ENCODE data around the gene ECI1. TPM values are rescaled to one million over a fixed set of nuclear protein-coding genes. Genes with fewer than 3 reads are reported as not detected.

The ECI1 gene
- total RNA-seq (2014; rRNA removed; shearing (Covaris generic)), result 22.6 and 41.1 TPM in 2 replicates

- DNase-seq (ENCODE audit: low read depth), result peak; percentile 96
These were observed at the start of gene ECI1 for GRCh38 chr16:2251296-2252111. Gene ECI1 (minus strand): TSS chr16:2251587. CDS start chr16:2251566, 21 bp downstream.

DNA sequence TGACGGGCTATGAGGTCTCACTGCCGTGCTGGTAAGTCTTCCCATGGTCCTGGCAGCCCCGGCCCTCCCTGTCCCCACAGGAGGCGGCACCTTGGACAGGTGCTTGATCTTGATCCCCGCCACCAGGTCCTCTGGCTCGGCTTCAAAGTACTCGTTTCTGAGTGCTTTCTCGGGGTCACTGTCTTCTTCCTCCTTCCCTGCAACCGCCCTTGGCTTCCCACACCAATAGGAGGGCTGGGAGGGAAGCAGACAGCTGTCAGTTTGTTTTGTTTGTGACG, 48.5 kb upstream of the ECI1 start:
- DNase-seq (ENCODE audit: low read depth), result no peak

- no peak for DNase-seq (ENCODE audit: low read depth)
These were observed 47.9 kb upstream of the ECI1 start for GRCh38 chr16:2299121-2299914.

DNA sequence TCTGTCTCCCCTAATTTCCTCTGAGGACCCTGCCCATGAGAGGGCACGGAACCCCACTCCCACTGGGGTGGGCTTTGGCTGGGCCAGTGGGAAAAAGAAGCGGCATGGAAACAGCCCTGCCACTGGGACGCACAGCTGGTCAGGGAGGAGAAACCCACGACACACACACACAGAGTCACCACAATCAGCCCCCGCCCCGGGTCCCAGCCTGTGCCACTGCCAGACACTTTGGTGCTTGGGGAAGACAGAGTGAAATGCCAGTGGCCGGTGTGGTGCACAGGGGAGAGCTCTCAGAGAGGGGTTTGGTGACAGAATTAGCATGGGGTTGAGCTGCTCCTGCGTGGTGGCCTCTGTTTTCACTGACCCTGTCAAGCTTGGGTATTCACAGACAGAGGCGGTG, 47.2 kb upstream of the ECI1 start:
- no peak for DNase-seq (ENCODE audit: low read depth)

DNA sequence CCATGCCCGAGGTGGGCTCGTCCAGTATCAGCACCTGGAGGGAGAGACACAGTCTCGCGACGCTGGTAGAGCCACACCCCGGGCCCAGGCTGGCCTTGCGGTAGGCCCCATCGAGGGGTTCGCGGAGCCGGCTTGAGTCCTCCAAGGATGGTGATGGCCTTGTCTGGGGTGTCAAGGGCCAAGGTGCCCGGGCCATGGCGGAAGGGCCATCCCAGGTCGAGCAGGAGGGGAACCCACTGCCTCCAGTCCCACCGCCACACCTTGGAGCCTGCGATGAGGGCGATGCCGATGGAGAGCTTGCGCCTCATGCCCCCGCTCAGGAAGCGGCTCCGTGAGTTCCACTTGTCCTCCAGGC, 46.1 kb upstream of the ECI1 start:
- DNase-seq (ENCODE audit: low read depth), result no peak

DNA sequence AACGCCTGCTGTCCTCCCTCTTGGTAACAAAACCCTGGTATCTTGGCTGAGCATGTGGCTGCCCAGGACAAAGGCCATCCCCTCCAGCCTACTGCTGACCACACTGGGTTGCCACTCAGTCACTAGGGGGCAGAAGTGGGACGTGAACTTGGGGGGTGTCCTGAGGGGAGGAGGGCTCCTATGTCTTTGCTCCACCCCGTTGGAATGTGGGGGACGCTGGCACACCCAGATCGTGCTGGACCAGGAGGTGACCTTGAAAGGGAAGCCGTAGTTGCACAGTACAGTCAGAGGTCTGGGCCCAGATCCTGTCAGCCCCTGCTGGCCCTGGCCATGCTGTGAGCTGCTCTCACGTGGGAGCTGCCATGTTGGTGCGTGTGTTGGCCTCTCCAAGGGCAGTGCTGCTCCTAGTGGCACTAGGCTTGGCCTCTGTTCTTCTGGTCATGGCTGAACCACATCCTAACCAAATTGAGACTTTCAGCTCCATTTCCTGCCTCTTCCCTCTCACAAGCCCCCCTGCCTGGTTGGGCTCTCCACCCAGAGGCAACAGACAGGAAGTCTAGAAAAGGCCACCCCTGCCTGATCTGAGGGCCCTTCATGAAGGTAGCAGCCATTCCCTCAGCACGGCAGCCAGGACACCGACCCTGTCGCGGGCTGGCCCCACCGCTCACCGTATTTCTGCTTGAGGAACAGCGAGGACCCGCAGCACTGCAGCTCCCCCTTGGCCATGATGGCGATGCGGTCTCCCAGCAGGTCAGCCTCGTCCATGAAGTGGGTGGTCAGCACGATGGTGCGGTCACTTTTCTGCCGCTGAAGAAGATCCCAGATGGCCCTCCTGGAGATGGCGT, 45.5 kb upstream of the ECI1 start:
- DNase-seq (ENCODE audit: low read depth), result peak; percentile 62

DNA sequence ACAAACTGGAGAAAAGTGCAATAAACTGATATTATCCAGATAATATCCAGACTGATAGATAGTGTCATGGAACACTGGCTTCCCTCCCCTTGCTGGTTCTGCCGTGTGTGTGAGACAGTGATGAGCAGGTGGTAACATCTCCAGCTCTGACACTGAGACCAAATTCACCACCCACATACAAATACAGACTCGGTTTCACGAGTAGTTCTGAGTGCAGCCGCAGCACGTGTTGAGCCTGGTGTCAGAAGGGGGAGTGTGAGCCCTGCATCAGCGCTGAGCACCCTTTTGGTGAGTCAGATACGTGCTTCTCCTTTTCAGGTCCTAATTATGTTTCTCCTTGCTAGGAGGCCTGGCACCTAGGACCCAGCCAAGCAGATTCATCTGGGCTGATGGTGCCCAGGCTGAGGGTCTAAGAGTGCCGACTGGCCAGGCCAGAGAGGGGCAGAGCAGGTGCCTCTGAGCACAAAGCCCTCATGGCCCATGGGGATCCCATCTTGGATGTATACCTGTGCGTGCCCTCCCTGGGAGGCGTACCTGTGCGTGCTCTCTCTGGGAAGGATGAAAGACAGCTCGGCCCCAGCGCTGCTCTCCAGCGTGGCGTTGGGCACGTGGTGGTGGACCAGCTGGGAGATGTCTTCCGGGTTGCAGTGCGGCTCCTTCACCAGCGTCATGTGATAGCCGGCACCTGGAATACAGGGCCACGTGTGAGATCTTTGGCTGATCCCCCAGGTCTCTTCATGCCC, 43.8 kb upstream of the ECI1 start:
- no peak for DNase-seq (ENCODE audit: low read depth)

DNA sequence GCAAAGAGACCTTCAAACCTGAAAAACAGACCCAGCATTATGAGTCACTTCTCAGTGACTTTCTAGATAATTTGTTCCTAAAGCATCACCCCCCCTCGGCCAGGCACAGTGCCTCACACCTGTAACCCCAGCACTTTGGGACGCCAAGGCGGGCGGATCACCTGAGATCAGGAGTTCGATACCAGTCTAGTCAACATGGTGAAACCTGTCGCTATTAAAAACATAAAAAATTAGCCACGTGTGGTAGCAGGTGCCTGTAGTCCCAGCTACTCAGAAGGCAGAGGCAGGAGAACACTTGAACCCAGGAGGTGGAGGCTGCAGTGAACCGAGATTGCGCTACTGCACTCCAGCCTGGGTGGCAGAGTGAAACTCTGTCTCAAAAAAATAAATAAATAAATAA, 40.8 kb upstream of the ECI1 start:
- DNase-seq (ENCODE audit: low read depth), result no peak

GRCh38 chr16:2289282-2289681, 37.9 kb upstream of the ECI1 start:
- no peak for DNase-seq (ENCODE audit: low read depth)

- no peak for DNase-seq (ENCODE audit: low read depth)
These were observed 37.3 kb upstream of the ECI1 start for GRCh38 chr16:2288726-2289125.

DNA sequence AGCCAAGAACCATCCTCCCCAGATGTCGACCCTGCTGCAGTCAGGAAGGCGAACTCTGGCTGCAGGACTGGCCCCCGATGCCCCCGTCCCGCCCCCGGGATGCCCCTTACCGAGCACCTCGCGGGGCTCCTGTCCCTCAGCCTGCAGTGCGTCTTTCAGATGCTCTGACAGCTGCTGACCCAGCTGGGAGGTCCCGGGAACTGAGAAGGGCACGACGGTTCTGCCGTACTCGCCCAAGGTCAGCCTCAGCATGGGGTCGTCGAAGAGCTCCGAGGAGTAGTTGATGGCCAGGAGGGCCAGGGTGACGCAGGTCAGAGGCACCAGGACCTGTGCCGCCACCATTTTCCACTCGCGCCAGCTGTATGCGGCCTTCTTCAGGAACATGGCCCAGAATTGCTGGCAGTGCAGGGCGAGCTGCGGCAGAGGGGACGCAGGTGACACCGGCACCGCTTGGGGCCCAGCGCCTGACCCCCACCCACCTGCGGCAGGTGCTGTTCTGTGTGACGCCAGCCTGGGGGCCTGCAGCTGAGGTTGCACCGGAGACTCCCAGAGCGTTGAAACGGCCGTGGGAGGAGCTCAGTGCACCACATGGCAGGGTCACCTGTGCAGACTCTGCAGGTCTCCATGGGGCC, 36.6 kb upstream of the ECI1 start:
- no peak for DNase-seq (ENCODE audit: low read depth)

DNA sequence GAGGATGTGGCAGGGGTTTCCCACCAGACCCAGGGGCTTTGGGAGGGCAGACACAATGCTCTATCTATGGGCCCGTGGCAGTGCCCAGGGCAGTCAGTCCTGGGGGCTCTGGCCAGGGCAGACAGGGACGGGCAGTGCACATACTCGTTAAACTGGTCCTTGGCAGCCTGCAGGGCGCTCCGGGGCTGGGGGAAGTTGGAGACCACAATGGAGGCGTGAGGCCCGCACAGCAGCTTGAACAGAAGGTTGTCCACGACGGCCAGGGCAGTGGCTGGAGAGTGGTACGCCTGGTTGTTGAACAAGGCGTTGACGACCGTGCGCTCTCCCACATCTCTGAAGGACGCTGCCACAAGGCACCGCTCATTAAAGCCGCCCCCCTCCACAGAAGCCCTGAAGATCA, 35.2 kb upstream of the ECI1 start:
- no peak for DNase-seq (ENCODE audit: low read depth)

DNA sequence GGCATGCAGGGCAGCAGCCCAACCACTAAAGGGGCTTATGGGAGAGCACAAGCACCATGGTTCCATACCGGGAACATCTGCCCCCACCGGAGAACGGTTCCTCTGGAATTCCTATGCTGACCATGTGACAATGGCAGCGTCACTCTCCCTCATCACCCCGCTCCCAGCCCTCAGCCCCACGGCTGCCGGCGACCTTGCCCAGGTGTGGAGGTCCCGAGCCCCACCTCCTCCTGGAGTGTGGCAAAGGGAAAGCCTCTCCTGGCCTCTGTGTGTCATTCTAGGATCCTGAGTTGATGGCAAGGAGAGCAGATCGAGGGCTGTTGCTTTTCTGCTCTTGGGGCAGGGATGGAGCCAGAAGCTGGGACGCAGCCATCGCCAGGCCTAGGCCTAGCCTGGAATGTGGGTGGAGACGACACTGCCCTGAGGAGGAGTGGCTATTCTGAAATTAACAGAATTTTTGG, 34.4 kb upstream of the ECI1 start:
- DNase-seq (ENCODE audit: low read depth), result no peak

DNA sequence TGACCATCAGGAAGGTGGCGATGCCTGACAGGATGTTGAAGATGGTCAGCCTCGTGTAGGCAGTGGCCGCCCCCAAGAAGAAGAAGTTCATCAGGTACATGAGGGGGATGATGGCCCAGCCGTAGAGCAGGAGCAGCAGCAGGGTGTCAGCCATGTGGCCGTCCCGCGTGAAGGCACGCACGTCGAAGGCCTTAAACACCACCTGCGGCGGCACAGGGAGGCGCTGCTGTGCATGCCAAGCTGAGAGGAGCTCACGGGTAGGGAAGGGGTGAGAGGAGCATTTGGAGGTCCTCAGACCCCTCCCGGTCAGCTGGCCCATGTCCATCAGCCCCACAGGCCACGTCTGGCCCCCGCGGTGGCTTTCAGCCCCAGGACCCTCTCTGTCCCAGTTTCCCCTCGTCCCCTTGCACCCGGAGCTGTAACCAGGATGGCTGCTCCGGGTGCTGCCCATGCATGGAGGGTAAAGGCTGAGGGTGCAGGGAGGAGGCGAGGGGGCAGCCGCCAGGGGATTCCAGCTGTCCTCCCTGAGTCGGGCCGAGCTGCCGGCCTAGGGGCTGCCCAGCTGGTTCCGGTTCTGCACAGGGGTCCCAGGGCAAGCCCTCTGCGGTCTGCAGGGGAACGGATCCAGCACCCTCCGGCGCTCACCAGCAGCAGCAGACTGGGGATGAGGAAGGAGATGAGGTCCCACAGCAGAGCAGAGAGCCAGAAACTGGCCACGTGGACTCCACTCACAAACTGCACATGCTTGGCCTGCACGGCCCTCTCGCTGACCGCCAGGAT, 33.6 kb upstream of the ECI1 start:
- no peak for DNase-seq (ENCODE audit: low read depth)

DNA sequence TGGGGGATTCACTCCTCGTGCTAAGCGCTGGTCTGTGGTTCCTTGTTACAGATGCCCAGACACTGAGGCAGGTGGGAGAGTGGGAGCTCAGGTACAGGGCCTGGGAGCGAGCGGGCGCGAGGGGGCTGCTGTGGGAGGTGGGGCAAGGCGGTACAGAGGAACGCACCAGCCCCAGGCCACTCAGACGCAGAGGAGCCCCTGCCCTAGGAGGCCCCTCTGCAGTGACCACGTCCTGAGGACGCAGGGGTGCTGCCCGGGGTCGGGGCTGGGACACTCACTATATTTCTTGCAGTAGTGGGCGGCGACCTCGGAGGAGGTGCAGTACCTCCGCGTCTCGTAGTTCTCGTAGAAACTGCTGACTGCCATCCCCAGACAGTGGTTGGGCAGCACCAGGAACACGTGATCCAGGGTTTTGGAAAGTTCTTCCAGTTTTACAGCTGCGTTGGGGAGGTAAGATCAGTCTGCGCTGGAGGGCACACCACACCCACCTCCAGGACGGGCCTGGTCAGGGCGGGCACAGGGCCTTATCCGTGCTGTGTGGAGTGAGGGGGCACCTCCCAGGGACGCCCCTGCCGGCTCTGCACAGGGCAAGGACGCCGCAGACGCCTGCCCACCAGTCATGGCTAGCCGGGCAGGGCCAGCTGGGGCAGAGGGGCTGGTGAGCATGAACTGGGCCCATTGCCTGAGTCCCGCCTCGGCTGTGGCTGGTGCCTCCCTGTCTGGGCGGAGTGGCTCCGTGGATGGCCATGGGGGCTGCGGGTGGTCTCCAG, 32.8 kb upstream of the ECI1 start:
- no peak for DNase-seq (ENCODE audit: low read depth)

- DNase-seq (ENCODE audit: low read depth), result no peak
These were observed 31.6 kb upstream of the ECI1 start for GRCh38 chr16:2282866-2283555.

GRCh38 chr16:2282262-2282661, 30.9 kb upstream of the ECI1 start:
- DNase-seq (ENCODE audit: low read depth), result no peak

DNA sequence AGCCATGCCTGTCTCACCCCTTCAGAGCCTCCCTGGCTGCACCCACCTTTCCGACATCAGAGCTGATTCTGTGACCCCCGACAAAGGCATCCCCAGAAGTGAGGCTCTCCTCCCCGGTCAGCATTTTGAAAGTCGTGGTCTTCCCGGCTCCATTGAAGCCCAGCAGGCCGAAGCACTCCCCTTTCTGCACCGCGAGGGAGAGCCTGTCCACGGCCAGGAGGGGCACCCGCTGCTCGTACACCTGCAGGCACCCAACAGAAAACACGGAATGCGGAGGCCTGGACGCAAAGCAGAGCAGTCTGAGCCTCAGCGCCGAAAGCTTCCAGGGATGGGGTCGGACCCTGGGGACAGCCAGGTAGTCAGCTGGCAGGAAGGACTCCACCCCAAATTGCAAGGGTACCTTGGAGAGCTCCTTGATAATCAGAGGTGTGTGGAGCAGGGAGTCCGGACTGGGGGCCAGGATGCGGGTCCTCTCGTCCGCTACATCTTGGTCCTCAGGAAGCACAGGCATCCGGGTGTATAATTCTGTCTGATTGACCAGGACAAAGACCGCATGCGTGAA, 29.7 kb upstream of the ECI1 start:
- DNase-seq (ENCODE audit: low read depth), result no peak

DNA sequence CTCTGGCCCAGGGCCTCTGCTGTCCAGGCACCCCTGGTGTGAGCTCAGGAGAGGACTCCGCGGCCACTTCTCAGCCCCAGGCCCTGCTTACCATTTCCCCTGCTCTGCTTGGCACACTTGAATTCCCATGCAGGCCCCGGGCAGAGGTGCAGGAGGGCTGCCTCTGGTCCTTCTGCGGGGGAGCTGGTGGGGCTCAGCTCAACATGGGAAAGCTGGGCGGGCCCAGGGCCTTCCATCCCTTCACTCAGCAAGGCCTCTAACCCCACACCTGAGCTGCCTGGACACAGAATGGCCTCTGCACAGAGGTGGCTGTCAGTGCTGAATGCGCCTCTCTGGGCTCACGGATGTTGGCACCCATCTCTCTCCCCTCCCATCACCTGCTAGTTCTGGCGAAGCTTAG, 29.1 kb upstream of the ECI1 start:
- DNase-seq (ENCODE audit: low read depth), result no peak

Measured in Daoy (cell line).